K562 (cell line): Measurements from ENCODE around the gene AKAP7. TPM values are rescaled to one million over a fixed set of nuclear protein-coding genes. Genes with fewer than 3 reads are reported as not detected.

Experiments used
- ATAC-seq: fragments of 200-7000 bp; cut with Tn5 transposase; 3 replicates; pipeline ENCODE4 v1.9.1; 2020; ENCODE audit warnings: moderate library complexity
- BruUV-seq: library from RNA; stranded (reverse); fragments of 400-500 nt; replicated peaks from 2 replicates; lab custom pipeline; 2021; lab: Mats Ljungman, UMichigan
- CTCF ChIA-PET: fragments of 300-600 bp; formaldehyde crosslinking; extraction: SDS; loops from one replicate; lab custom pipeline; 2021; ENCODE audit warnings: low intra/inter-chr PET ratio; lab: Yijun Ruan, JAX
- POLR2A ChIA-PET: fragments of 300-600, 350-650 bp; sonication (Branson Sonifier 250); formaldehyde crosslinking; extraction: SDS; loops from one replicate; lab custom pipeline; 2021; ENCODE audit warnings: antibody characterized with exemption, inconsistent platforms; lab: Yijun Ruan, JAX
- DNase-seq, 4 experiments: peaks; one replicate each; pipeline versions ENCODE4 v3.0.0 to v3.0.0-alpha.2; 2011 to 2018; ENCODE audit warnings: low spot score in 3 of 4, mixed read lengths in 3 of 4; ENCODE audit errors: extremely low read depth in 1 of 4
- FAIRE-seq: peaks from 2 replicates; lab custom pipeline; 2011; peaks lifted over from hg19 to GRCh38; lab: Jason Lieb, UNC
- H2AFZ ChIP-seq: 2 replicates; pipeline ENCODE4 v1.6.0; 2011; ENCODE audit warnings: low read depth, low read length, control low read depth, inconsistent platforms
- H3K27ac ChIP-seq: fragments of 200-600 bp; 3 replicates; pipeline ENCODE4 v1.8.0; 2011; ENCODE audit warnings: low read depth, mild to moderate bottlenecking, control low read depth, inconsistent platforms, low read length, moderate library complexity, mixed read lengths; ENCODE audit errors: extremely low read depth
- H3K27me3 ChIP-seq, 2 experiments: fragments of 300-600 bp in 1 of 2; 2 replicates in 1 of 2; 3 replicates in 1 of 2; pipeline versions ENCODE4 v1.6.0 to v1.8.0; 2011; ENCODE audit warnings: inconsistent platforms in 2 of 2, low read length in 2 of 2, mild to moderate bottlenecking in 1 of 2, mixed read lengths in 1 of 2, moderate library complexity in 1 of 2; ENCODE audit not compliant: control insufficient read depth in 2 of 2, insufficient read depth in 2 of 2
- H3K36me3 ChIP-seq: fragments of 300-600 bp; 3 replicates; pipeline ENCODE4 v1.8.0; 2011; ENCODE audit warnings: mild to moderate bottlenecking, low read length, inconsistent platforms; ENCODE audit not compliant: control insufficient read depth, insufficient read depth
- H3K4me1 ChIP-seq, 2 experiments: fragments of 200-600 bp in 1 of 2; replicated peaks in 1 of 2; 2 replicates in 1 of 2; 3 replicates in 1 of 2; pipeline versions ENCODE4 v1.5.1 to v1.8.0; 2011; ENCODE audit warnings: inconsistent platforms in 2 of 2, low read length in 2 of 2, mild to moderate bottlenecking in 1 of 2, mixed read lengths in 1 of 2, moderate library complexity in 1 of 2; ENCODE audit not compliant: control insufficient read depth in 2 of 2, insufficient read depth in 2 of 2
- H3K4me2 ChIP-seq: 2 replicates; pipeline ENCODE4 v1.6.1; 2011; ENCODE audit warnings: low read length, control low read depth, inconsistent platforms, mixed read lengths; ENCODE audit not compliant: insufficient read depth
- H3K4me3 ChIP-seq: fragments of 200-600 bp; sonication (generic), shearing (Covaris generic); 2 replicates; pipeline ENCODE4 v1.5.1; 2016; ENCODE audit warnings: control low read depth, inconsistent platforms
- H3K79me2 ChIP-seq: fragments of 200-600 bp; 3 replicates; pipeline ENCODE4 v1.8.0; 2011; ENCODE audit warnings: low read length, inconsistent platforms; ENCODE audit not compliant: control insufficient read depth, insufficient read depth
- H3K9ac ChIP-seq, 2 experiments: 2 replicates each; pipeline versions ENCODE4 v1.6.0 to v1.6.1; 2011; ENCODE audit warnings: low read depth in 2 of 2, low read length in 2 of 2, control low read depth in 1 of 2, inconsistent platforms in 1 of 2, mild to moderate bottlenecking in 1 of 2, mixed read lengths in 1 of 2; ENCODE audit not compliant: insufficient read depth in 1 of 2
- H3K9me1 ChIP-seq: one replicate; pipeline ENCODE4 v1.6.0; 2011; ENCODE audit warnings: inconsistent platforms, mild to moderate bottlenecking, low read length, moderate library complexity; ENCODE audit not compliant: control insufficient read depth, insufficient read depth
- H3K9me3 ChIP-seq: replicated peaks from 2 replicates; pipeline ENCODE4 v1.5.1; 2011; ENCODE audit warnings: low read depth, low read length, inconsistent platforms; ENCODE audit not compliant: control insufficient read depth, insufficient read depth
- H4K20me1 ChIP-seq: replicated peaks from 2 replicates; pipeline ENCODE4 v1.6.1; 2011; ENCODE audit warnings: low read length, inconsistent platforms, mixed read lengths; ENCODE audit not compliant: control insufficient read depth, insufficient read depth
- BRCA1 ChIP-seq, 2 experiments: fragments of 450-650 bp in 1 of 2; sonication (generic) in 1 of 2; formaldehyde crosslinking in 1 of 2; IDR thresholded peaks; 2 replicates each; pipeline versions ENCODE4 v1.5.0 to v1.6.1; 2017 to 2020; ENCODE audit warnings: mild to moderate bottlenecking in 1 of 2, missing genetic modification reagents in 1 of 2
- E2F3 ChIP-seq: fragments of 250-450 bp; sonication (Bioruptor Pico); IDR thresholded peaks from 2 replicates; pipeline ENCODE4 v1.4.0; 2020; ENCODE audit warnings: mild to moderate bottlenecking
- ILF3 ChIP-seq: fragments of 450-650 bp; IDR thresholded peaks from 2 replicates; pipeline ENCODE4 v1.6.1; 2018; ENCODE audit warnings: antibody characterized with exemption, mild to moderate bottlenecking, moderate library complexity, borderline replicate concordance
- IRF9 ChIP-seq: fragments of 450-650 bp; IDR thresholded peaks from 2 replicates; pipeline ENCODE4 v1.6.1; 2016; ENCODE audit warnings: missing biosample characterization, missing genetic modification characterization
- KDM1A ChIP-seq, 2 experiments: fragments of 450-650 bp; IDR thresholded peaks; 2 replicates each; pipeline ENCODE4 v1.6.1; 2016; ENCODE audit warnings: mild to moderate bottlenecking in 2 of 2
- NFE2 ChIP-seq: IDR thresholded peaks from 2 replicates; pipeline ENCODE4 v1.6.1; 2014; ENCODE audit warnings: antibody characterized with exemption, low read depth
- OTX1 ChIP-seq: fragments of 450-650 bp; formaldehyde crosslinking; IDR thresholded peaks from 2 replicates; pipeline ENCODE4 v1.4.0; 2022; ENCODE audit warnings: mild to moderate bottlenecking
- SMAD1 ChIP-seq: fragments of 150-350 bp; IDR thresholded peaks from 2 replicates; pipeline ENCODE4 v1.6.1; 2014; ENCODE audit warnings: low read length, low read depth; ENCODE audit not compliant: partially characterized antibody
- TAF1 ChIP-seq: IDR thresholded peaks from 2 replicates; pipeline ENCODE4 v1.6.1; 2011; ENCODE audit warnings: mild to moderate bottlenecking, low read length, moderate library complexity; ENCODE audit not compliant: insufficient read depth, control insufficient read depth, severe bottlenecking; ENCODE audit errors: extremely low read depth
- ZBTB12 ChIP-seq: fragments of 250-450 bp; sonication (Bioruptor Pico); IDR thresholded peaks from 2 replicates; pipeline ENCODE4 v1.4.0; 2020
- ZNF143 ChIP-seq: sonication (generic); formaldehyde crosslinking; IDR thresholded peaks from 2 replicates; pipeline ENCODE4 v1.9.0; 2022; ENCODE audit warnings: mild to moderate bottlenecking, missing genetic modification reagents
- ZNF3 ChIP-seq: fragments of 250-450 bp; sonication (Bioruptor Pico); IDR thresholded peaks from 2 replicates; pipeline ENCODE4 v1.5.0; 2021; ENCODE audit warnings: mild to moderate bottlenecking, moderate library complexity
- ZNF436 ChIP-seq: fragments of 250-450, 450-650 bp; sonication (Bioruptor Pico); formaldehyde crosslinking; IDR thresholded peaks from 2 replicates; pipeline ENCODE4 v1.7.0; 2020; ENCODE audit warnings: mild to moderate bottlenecking
- ZNF445 ChIP-seq: fragments of 250-450 bp; sonication (Bioruptor Pico); IDR thresholded peaks from 2 replicates; pipeline ENCODE4 v1.4.0; 2020; ENCODE audit warnings: low read depth, mild to moderate bottlenecking, moderate library complexity
- ZNF830 ChIP-seq: fragments of 250-450 bp; sonication (Bioruptor Pico); IDR thresholded peaks from 2 replicates; pipeline ENCODE4 v1.5.0; 2021; ENCODE audit warnings: mild to moderate bottlenecking
- WGBS: fragments of 100-300 bp; shearing (Covaris generic); methylation state at CpG from one replicate; pipeline ENCODE4 v1.1.6; 2016; ENCODE audit warnings: low coverage, mixed read lengths; ENCODE audit not compliant: insufficient coverage; ENCODE audit errors: missing lambda C conversion rate; 5-methylcytosine and 5-hydroxymethylcytosine counted together
- in situ Hi-C: fragments of 300-500 bp; cut with MboI; formaldehyde crosslinking; loops from 4 replicates; pipeline ENCODE4 v1.15.0; 2018; ENCODE audit warnings: inconsistent platforms, mixed read lengths
- intact Hi-C: fragments of 100-400 bp; cut with micrococcal nuclease; formaldehyde crosslinking; loops from 2 replicates; pipeline ENCODE4 v1.14.2; 2022
- polyA plus RNA-seq, 8 experiments: library from polyadenylated mRNA; depleted of rRNA in 4 of 8; stranded (reverse) in 5 of 8; unstranded in 3 of 8; fragments of >200 nt; fragmentation: Nextera tagmentation in 2 of 8; fragmentation: Illumina TruSeq in 1 of 8; extraction: Ambion mirVana in 2 of 8; extraction: Trizol in 1 of 8; gene quantifications; 2 replicates each; pipeline versions ENCODE4 v1.2.1 to v1.2.3, GENCODE V29; 2011 to 2014; ENCODE audit warnings: inconsistent platforms in 1 of 8, missing spikeins in 1 of 8
- total RNA-seq, 7 experiments: library from RNA; depleted of rRNA in 6 of 7; stranded (reverse); fragments of >200 nt in 6 of 7; fragmentation: Illumina TruSeq in 2 of 7; extraction: Trizol in 2 of 7; gene quantifications; 2 replicates each; pipeline versions ENCODE4 v1.2.1 to v1.2.3, GENCODE V29; 2011 to 2021; ENCODE audit warnings: low replicate concordance in 1 of 7
- TF ChIP-seq, protein P1 (sequence below): fragments of 250-450 bp; sonication (Bioruptor Pico); IDR thresholded peaks from 2 replicates; pipeline ENCODE4 v1.4.0; 2020; ENCODE audit warnings: mild to moderate bottlenecking, moderate library complexity

Gene AKAP7
- total and polyA plus RNA-seq, 9 of the 15 experiments (the other 6 are each of a cell fraction or from before 2014, with no cell fraction given) = 0.82 to 2.6 (median 1.6) TPM

- no peaks in the 10 kb centered on the region for H3K9me3 ChIP-seq
- H3K4me3 ChIP-seq = no peak overlapping the region
- ATAC-seq (no peak), FAIRE-seq (no peak), DNase-seq (no peak)
- H3K4me1 ChIP-seq = no peaks in the 10 kb centered on the region
- no peaks in the 10 kb centered on the region for H3K79me2 ChIP-seq
- H3K4me2 ChIP-seq = no peak overlapping the region
- in situ Hi-C loops (no loop called here), intact Hi-C loops (no loop called here)
- ChIA-PET CTCF (no interaction called here), POLR2A (interaction anchor here (0.7 kb wide), 1 partner anchor 22 kb away, joined by 3 read pairs; no protein-coding TSS in a partner anchor)
- H2AFZ ChIP-seq = no peak overlapping the region
- H3K27ac ChIP-seq = no peak overlapping the region
- no peaks in the 10 kb centered on the region for H3K9me1 ChIP-seq
- H3K36me3 ChIP-seq = no peaks in the 10 kb centered on the region
- no peaks in the 10 kb centered on the region for H4K20me1 ChIP-seq
- 1% methylated on average over 5 of the region's 5 CpGs for WGBS
- TF ChIP-seq ZNF830 (CRISPR knock-in tag) (no peak), ZNF3 (CRISPR knock-in tag) (no peak), NFE2 (no peak), SMAD1 (no peak), ZNF445 (CRISPR knock-in tag) (no peak), IRF9 (tag) (no peak), OTX1 (CRISPR knock-in tag) (no peak), ILF3 (no peak), KDM1A (IDR thresholded peaks at IDR 0.05) (no peak), ZBTB12 (CRISPR knock-in tag) (no peak), ZNF143 (CRISPR knock-in tag) (no peak), ZNF436 (CRISPR knock-in tag) (no peak), E2F3 (CRISPR knock-in tag) (no peak), TAF1 (no peak), BRCA1 (IDR thresholded peaks at IDR 0.05) (no peak), BRCA1 (CRISPR knock-in tag; IDR thresholded peaks at IDR 0.05) (no peak)
- TF ChIP-seq, protein P1, sequence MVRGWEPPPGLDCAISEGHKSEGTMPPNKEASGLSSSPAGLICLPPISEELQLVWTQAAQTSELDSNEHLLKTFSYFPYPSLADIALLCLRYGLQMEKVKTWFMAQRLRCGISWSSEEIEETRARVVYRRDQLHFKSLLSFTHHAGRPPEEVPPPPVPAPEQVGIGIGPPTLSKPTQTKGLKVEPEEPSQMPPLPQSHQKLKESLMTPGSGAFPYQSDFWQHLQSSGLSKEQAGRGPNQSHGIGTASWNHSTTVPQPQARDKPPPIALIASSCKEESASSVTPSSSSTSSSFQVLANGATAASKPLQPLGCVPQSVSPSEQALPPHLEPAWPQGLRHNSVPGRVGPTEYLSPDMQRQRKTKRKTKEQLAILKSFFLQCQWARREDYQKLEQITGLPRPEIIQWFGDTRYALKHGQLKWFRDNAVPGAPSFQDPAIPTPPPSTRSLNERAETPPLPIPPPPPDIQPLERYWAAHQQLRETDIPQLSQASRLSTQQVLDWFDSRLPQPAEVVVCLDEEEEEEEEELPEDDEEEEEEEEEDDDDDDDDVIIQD (CRISPR knock-in tag) = no peak
- no peak overlapping the region for H3K9ac ChIP-seq
- no TSS peak for BruUV-seq
- H3K27me3 ChIP-seq = no peaks in the 10 kb centered on the region
Observed at GRCh38 chr6:131231891-131232290, 96.6 kb downstream of the AKAP7 start.
